Activated CD8-positive, alpha-beta memory T cell treated with anti-CD3 and anti-CD28 coated beads, Interleukin-2, amount 10 ng/mL, durations not matched to agents 7 days and 5 days (primary cell): ENCODE measurements around the gene ADARB2. TPM values are rescaled to one million over a fixed set of nuclear protein-coding genes. Genes with fewer than 3 reads are reported as not detected.

Experiments used
- ATAC-seq: fragments of 150-1000 bp; cut with Tn5 transposase; one replicate; pipeline ENCODE4 v1.10.0; 2021; ENCODE audit warnings: moderate library complexity
- CTCF ChIA-PET: fragments of 350-600 bp; sonication (Branson Sonifier 250); formaldehyde crosslinking; loops from one replicate; lab custom pipeline; 2021; ENCODE audit warnings: antibody characterized with exemption; lab: Charles Lee
- DNase-seq: peaks from one replicate; pipeline ENCODE4 v3.0.0-alpha.2; 2020
- H3K27ac Mint-ChIP-seq: one replicate; pipeline ENCODE4 v1.8.0; 2021; ENCODE audit warnings: mild to moderate bottlenecking, mixed read lengths
- H3K27me3 Mint-ChIP-seq: one replicate; pipeline ENCODE4 v1.8.0; 2021; ENCODE audit warnings: mixed read lengths
- H3K36me3 Mint-ChIP-seq: one replicate; pipeline ENCODE4 v1.8.0; 2021; ENCODE audit warnings: mild to moderate bottlenecking, mixed read lengths
- H3K4me1 Mint-ChIP-seq: one replicate; pipeline ENCODE4 v1.8.0; 2021; ENCODE audit warnings: mixed read lengths
- H3K4me3 Mint-ChIP-seq: one replicate; pipeline ENCODE4 v1.8.0; 2021; ENCODE audit warnings: mild to moderate bottlenecking, moderate library complexity, mixed read lengths
- H3K9me3 Mint-ChIP-seq: one replicate; pipeline ENCODE4 v1.8.0; 2022; ENCODE audit warnings: low read depth, mixed read lengths
- total RNA-seq, 2 experiments: library from RNA; stranded (reverse); gene quantifications; one replicate each; pipeline ENCODE4 v1.2.3, GENCODE V29; 2021

ADARB2 gene
- total RNA-seq, 2 experiments from 2014 or later: not detected

DNA sequence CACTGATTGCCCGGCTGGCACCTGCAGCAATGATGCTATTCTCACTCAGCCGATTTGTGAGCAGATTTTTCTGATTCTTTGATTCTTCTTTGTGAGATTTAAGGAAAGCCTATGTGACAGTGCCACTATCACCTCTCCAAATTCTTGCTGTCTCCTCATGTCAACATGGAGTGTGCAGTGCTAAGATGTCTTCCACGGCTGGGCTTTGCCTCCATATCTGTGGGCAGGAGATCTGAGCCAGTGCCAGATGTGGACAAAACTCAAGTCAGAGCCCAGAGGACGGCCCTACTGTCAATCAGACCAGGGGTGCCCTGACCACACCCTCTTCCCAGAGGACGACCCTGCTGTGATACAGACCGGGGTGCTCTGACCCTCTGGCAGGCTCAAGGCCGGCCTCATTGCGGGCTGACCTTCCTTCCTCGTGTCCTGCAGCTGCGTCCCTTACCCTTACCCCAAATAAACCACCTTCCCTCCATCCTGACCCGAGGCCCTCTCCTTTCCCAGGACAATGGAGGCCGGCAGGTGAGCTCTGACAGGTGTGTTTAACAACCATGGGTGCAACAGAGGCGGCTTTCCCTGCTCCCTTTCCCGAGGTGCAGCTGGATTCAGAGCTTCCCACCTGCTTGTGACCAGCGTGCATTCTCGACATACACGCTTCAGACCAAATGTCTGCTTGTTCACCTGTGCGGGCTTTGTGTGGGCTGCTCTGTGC lies 221.4 kb downstream of the ADARB2 start:
- Mint-ChIP-seq H3K4me1 (no peaks in the 10 kb centered on the region), H3K9me3 (no peaks in the 10 kb centered on the region), H3K4me3 (no peak overlapping the region), H3K36me3 (no peaks in the 10 kb centered on the region), H3K27ac (no peak overlapping the region), H3K27me3 (no peaks in the 10 kb centered on the region)
- DNase-seq: no peak
- CTCF ChIA-PET: no interaction called here
- ATAC-seq: no peak

GRCh38 chr10:1515121-1515779 lies 222.1 kb downstream of the ADARB2 start:
- Mint-ChIP-seq H3K4me1 (no peaks in the 10 kb centered on the region), H3K4me3 (no peak overlapping the region), H3K27me3 (no peaks in the 10 kb centered on the region), H3K36me3 (no peaks in the 10 kb centered on the region), H3K27ac (no peak overlapping the region), H3K9me3 (no peaks in the 10 kb centered on the region)
- CTCF ChIA-PET: interaction anchor here (0.6 kb wide), 1 partner anchor 1165 kb away, joined by 4 read pairs; no protein-coding TSS in a partner anchor
- ATAC-seq (no peak), DNase-seq (no peak)

DNA sequence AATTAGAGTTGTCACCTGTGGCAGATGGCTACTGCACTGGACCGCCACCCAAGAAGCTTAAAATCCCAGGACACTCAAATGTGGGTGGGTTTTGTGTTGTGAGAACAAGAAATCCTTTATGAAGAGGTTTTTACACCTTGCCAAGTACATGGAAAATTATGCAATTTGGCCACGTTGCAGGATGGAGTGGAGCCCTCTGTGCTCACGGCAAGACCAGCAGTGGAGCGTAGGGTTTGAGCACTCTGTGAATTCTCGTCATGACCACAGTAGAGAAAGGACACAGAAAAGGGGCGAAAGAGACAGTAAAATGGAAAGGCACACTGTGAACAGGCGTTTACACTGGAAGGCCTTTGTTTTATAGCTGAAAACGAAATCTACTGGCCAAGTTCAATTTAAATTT lies 222.6 kb downstream of the ADARB2 start:
- no peak overlapping the region for H3K27ac Mint-ChIP-seq
- H3K4me1 Mint-ChIP-seq: no peaks in the 10 kb centered on the region
- no peaks in the 10 kb centered on the region for H3K36me3 Mint-ChIP-seq
- DNase-seq (no peak), ATAC-seq (no peak)
- H3K4me3 Mint-ChIP-seq: no peak overlapping the region
- CTCF ChIA-PET: interaction anchor here (0.6 kb wide), 1 partner anchor 1164 kb away, joined by 4 read pairs; no protein-coding TSS in a partner anchor
- H3K9me3 Mint-ChIP-seq: no peaks in the 10 kb centered on the region
- no peaks in the 10 kb centered on the region for H3K27me3 Mint-ChIP-seq

DNA sequence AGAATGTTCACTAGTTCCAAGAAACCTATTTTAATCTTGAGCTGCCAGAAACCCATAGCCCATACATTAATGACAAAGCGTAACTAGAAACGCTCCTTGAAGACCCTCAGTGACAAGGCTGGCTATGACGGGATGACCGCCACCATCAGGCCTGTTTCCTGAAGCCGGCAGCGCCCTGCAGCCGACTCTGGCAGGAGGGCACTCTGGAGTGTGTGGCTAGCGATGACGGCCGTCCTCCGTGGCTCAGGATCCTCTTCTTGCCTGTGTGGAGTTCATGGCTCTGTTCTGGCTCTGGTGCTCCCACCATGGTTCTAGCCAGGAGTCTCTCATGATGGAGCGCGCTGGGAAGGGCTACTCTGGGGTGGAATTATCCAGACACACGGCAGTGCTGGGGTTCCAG lies 224.1 kb downstream of the ADARB2 start:
- Mint-ChIP-seq H3K4me1 (no peaks in the 10 kb centered on the region), H3K36me3 (no peaks in the 10 kb centered on the region), H3K27ac (no peak overlapping the region), H3K9me3 (no peaks in the 10 kb centered on the region), H3K4me3 (no peak overlapping the region), H3K27me3 (no peaks in the 10 kb centered on the region)
- DNase-seq (no peak), ATAC-seq (no peak)
- CTCF ChIA-PET: no interaction called here

DNA sequence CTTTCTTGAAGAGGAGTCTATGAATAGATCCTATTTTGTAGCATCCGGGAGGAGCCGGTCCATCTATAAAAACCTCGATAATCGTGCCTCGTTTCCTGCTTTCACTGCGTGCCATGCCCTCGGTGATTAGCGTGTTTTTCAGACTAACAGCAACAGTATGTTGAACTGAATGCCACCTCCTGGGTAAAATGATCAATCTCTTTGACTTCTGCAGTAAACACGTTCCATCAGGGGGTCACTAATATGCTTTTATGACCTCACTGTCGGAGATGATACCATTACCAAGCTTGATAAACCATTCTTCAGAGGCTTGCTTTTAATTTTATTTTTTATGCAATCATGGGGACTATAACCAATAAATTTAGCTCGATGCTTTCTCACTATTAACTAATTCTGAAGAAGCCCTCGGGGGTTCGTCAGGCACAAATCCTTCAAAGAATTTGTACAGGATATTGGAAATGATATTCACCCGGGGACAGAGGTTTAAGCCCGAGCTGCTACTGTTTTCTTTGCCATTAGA lies 228.3 kb downstream of the ADARB2 start:
- no peak overlapping the region for H3K4me3 Mint-ChIP-seq
- ATAC-seq (no peak), DNase-seq (no peak)
- H3K36me3 Mint-ChIP-seq: no peaks in the 10 kb centered on the region
- H3K27me3 Mint-ChIP-seq: no peaks in the 10 kb centered on the region
- CTCF ChIA-PET: no interaction called here
- H3K4me1 Mint-ChIP-seq: no peaks in the 10 kb centered on the region
- H3K27ac Mint-ChIP-seq: no peak overlapping the region
- H3K9me3 Mint-ChIP-seq: no peaks in the 10 kb centered on the region

GRCh38 chr10:1508096-1508495 lies 229.2 kb downstream of the ADARB2 start:
- Mint-ChIP-seq H3K27ac (no peak overlapping the region), H3K9me3 (no peaks in the 10 kb centered on the region), H3K36me3 (no peaks in the 10 kb centered on the region), H3K27me3 (no peaks in the 10 kb centered on the region), H3K4me3 (no peak overlapping the region), H3K4me1 (no peaks in the 10 kb centered on the region)
- ATAC-seq (no peak), DNase-seq (no peak)
- CTCF ChIA-PET: no interaction called here

DNA sequence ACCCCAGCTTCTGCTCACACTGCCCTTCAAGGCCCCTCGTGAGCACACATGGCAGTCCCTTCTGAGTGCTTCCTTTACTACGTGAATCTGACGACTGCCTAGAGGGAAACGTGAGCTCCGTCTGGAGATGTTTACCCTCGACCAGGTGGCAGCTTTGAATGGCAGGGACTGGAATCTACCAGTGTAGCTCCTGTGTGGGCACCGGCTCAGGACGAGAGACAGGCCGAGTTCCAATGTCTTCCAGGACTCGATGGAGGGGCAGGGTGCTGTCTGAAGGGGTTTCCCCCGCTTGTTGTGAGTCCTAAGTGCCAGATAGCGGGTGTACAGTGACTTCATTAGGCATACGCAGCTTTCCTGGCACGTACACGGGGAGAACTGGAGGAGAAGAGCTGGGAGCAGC lies 229.9 kb downstream of the ADARB2 start:
- Mint-ChIP-seq H3K27me3 (no peaks in the 10 kb centered on the region), H3K27ac (no peak overlapping the region), H3K9me3 (no peaks in the 10 kb centered on the region), H3K4me3 (no peak overlapping the region), H3K4me1 (no peaks in the 10 kb centered on the region), H3K36me3 (no peaks in the 10 kb centered on the region)
- CTCF ChIA-PET: interaction anchor here (0.6 kb wide), 1 partner anchor 10 kb away, joined by 3 read pairs; no protein-coding TSS in a partner anchor
- ATAC-seq (no peak), DNase-seq (no peak)

GRCh38 chr10:1504940-1505339 lies 232.4 kb downstream of the ADARB2 start:
- CTCF ChIA-PET: no interaction called here
- no peaks in the 10 kb centered on the region for H3K9me3 Mint-ChIP-seq
- no peaks in the 10 kb centered on the region for H3K27me3 Mint-ChIP-seq
- no peak overlapping the region for H3K27ac Mint-ChIP-seq
- H3K4me3 Mint-ChIP-seq: no peak overlapping the region
- ATAC-seq (no peak), DNase-seq (no peak)
- H3K4me1 Mint-ChIP-seq: no peaks in the 10 kb centered on the region
- H3K36me3 Mint-ChIP-seq: no peaks in the 10 kb centered on the region

GRCh38 chr10:1504286-1504685 lies 233.0 kb downstream of the ADARB2 start:
- no peaks in the 10 kb centered on the region for H3K4me1 Mint-ChIP-seq

DNA sequence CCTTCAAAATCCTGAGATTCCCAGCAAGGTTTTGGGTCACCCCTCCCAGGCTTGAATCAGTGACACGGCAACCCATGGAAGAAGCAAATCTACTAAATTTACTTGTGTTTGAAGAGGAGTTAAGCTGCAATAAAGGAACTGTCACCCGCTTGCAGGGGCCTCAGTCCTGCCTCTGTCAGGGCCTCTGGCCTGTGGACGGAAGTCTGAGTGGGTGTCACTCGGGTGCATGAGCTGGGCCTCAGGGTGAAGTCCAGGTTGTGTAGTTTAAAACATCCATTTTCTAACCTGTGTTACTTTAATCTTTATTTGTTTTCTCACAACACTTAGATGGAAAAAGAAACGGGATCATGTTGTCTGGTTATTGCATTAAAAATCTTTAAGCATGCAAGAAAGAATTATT lies 234.9 kb downstream of the ADARB2 start:
- CTCF ChIA-PET: no interaction called here
- DNase-seq: no peak
- no peak overlapping the region for H3K4me3 Mint-ChIP-seq
- H3K27ac Mint-ChIP-seq: no peak overlapping the region
- no peaks in the 10 kb centered on the region for H3K27me3 Mint-ChIP-seq
- no peaks in the 10 kb centered on the region for H3K4me1 Mint-ChIP-seq
- no peaks in the 10 kb centered on the region for H3K36me3 Mint-ChIP-seq
- H3K9me3 Mint-ChIP-seq: no peaks in the 10 kb centered on the region
- ATAC-seq: no peak

More at GRCh38 chr10:1504286-1504685, 233.0 kb downstream of the ADARB2 start:
- Mint-ChIP-seq H3K27ac (no peak overlapping the region), H3K27me3 (no peaks in the 10 kb centered on the region), H3K36me3 (no peaks in the 10 kb centered on the region), H3K9me3 (no peaks in the 10 kb centered on the region), H3K4me3 (no peak overlapping the region)
- no peak for ATAC-seq
- DNase-seq: no peak
- CTCF ChIA-PET: no interaction called here

- Mint-ChIP-seq H3K4me3 (no peak overlapping the region), H3K4me1 (no peaks in the 10 kb centered on the region), H3K27me3 (no peaks in the 10 kb centered on the region), H3K9me3 (no peaks in the 10 kb centered on the region), H3K36me3 (no peaks in the 10 kb centered on the region), H3K27ac (no peak overlapping the region)
- no peak for ATAC-seq
- CTCF ChIA-PET: no interaction called here
- no peak for DNase-seq
Observed at GRCh38 chr10:1499359-1499957, 237.9 kb downstream of the ADARB2 start.

DNA sequence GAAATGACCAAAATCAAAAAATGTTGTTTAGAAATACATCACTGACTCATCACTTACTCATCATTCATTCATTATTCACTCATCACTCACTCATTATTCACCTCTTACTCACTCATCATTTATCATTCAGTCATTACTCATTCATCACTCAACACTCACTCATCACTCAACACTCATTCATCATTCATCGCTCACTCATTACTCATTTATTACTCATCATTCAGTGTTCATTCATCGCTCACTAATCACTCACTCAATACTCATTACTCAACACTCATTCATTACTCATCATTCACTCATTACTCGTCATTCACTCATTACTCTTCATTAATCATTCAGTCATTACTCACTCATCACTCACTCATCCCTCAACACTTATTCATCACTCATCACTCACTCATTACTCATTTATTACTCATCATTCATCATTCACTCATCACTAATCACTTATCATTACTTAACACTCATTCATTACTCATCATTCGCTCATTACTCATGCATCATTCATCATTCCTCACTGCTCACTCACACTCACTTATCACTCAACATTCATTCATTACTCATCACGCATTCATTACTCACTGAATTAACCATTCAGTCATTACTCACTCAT lies 238.5 kb downstream of the ADARB2 start:
- Mint-ChIP-seq H3K27ac (no peak overlapping the region), H3K4me3 (no peak overlapping the region), H3K4me1 (no peaks in the 10 kb centered on the region), H3K9me3 (no peaks in the 10 kb centered on the region), H3K36me3 (no peaks in the 10 kb centered on the region), H3K27me3 (no peaks in the 10 kb centered on the region)
- CTCF ChIA-PET: no interaction called here
- no peak for DNase-seq
- ATAC-seq: no peak

- no peak overlapping the region for H3K27ac Mint-ChIP-seq
- ATAC-seq (no peak), DNase-seq (no peak)
- no peaks in the 10 kb centered on the region for H3K4me1 Mint-ChIP-seq
- no peaks in the 10 kb centered on the region for H3K9me3 Mint-ChIP-seq
- no peaks in the 10 kb centered on the region for H3K36me3 Mint-ChIP-seq
- H3K27me3 Mint-ChIP-seq: no peaks in the 10 kb centered on the region
- no peak overlapping the region for H3K4me3 Mint-ChIP-seq
- CTCF ChIA-PET: no interaction called here
Observed at GRCh38 chr10:1495915-1496517, 241.3 kb downstream of the ADARB2 start.
